ENCODE results near the gene COL5A3. TPM values are rescaled to one million over a fixed set of nuclear protein-coding genes. Genes with fewer than 3 reads are reported as not detected.

COL5A3 gene
- total and polyA plus RNA-seq, 12 donors = 0.61 to 26.2 (median 6.8) TPM

- H3K9me3 ChIP-seq (replicated peaks in 1 of 3) = no peaks in the 10 kb centered on the region
- peaks cover 19 to 29% of the 10 kb centered on the region in 2 donors for H3K4me1 ChIP-seq (replicated peaks in 1 of 2)
- TF ChIP-seq CTCF (IDR thresholded peaks at IDR 0.05) = no peak
- TF ChIP-seq POLR2A (IDR thresholded peaks at IDR 0.05) = no peak
- no peak overlapping the region for H3K27ac ChIP-seq
- intact Hi-C loops (cut with DNase I) = loop anchor here (5.0 to 10.0 kb wide), 4 partner anchors 60 to 318 kb away; partner anchors contain the start of genes EIF3G (in 1 of the 2), MRPL4 (in 1 of the 2) and P2RY11 (in 1 of the 2)
- peak overlapping the region in 2 of 4 donors; percentile 37 to 80 for H3K4me3 ChIP-seq
- H3K36me3 ChIP-seq (replicated peaks in 1 of 2) = no peaks in the 10 kb centered on the region
- H3K27me3 ChIP-seq = no peaks in the 10 kb centered on the region
- 15 to 18% (median 18%) methylated on average over 20 of the region's 20 CpGs for WGBS, 4 donors
- no peak for DNase-seq
Observed at GRCh38 chr19:9937001-9937411, 73.3 kb downstream of the COL5A3 start.

GRCh38 chr19:9936326-9937000 is 73.8 kb downstream of the COL5A3 start, which contains the start of gene OLFM2:
TSS of gene OLFM2 (minus strand) at chr19:9936515. CDS start at chr19:9936366, 149 bp downstream.
- H3K27ac ChIP-seq = peak within 1 kb of the TSS in 2 of 5 donors; percentile 44 to 61
- peak in 4 of 7 donors; percentile 52 to 66 (median 57) for DNase-seq
- H3K4me3 ChIP-seq = peak within 1 kb of the TSS in 2 of 4 donors; percentile 45 to 80
- no peaks in the 10 kb centered on the region for H3K27me3 ChIP-seq
- WGBS, 4 donors = 0 to 2% (median 1%) methylated on average over 11 to 49 of the region's 62 CpGs
- TF ChIP-seq POLR2A (IDR thresholded peaks at IDR 0.05) (no peak), CTCF (IDR thresholded peaks at IDR 0.05) (no peak)
- no peaks in the 10 kb centered on the region for H3K36me3 ChIP-seq (replicated peaks in 1 of 2)
- intact Hi-C loops (cut with DNase I) = loop anchor here (5.0 to 10.0 kb wide), 4 partner anchors 61 to 318 kb away; partner anchors contain the start of genes EIF3G (in 1 of the 2), MRPL4 (in 1 of the 2) and P2RY11 (in 1 of the 2)
- H3K9me3 ChIP-seq (replicated peaks in 1 of 3) = no peaks in the 10 kb centered on the region
- H3K4me1 ChIP-seq (replicated peaks in 1 of 2) = peaks cover 19 to 29% of the 10 kb centered on the region in 2 donors

GRCh38 chr19:9935506-9936325 is 74.6 kb downstream of the COL5A3 start:
- H3K9me3 ChIP-seq (replicated peaks in 1 of 3) = no peaks in the 10 kb centered on the region
- peak overlapping the region in 2 of 5 donors; percentile 44 to 61 for H3K27ac ChIP-seq
- no peaks in the 10 kb centered on the region for H3K27me3 ChIP-seq
- intact Hi-C loops (cut with DNase I) = loop anchor here (5.0 to 10.0 kb wide), 4 partner anchors 62 to 319 kb away; partner anchors contain the start of genes EIF3G (in 1 of the 2), MRPL4 (in 1 of the 2) and P2RY11 (in 1 of the 2)
- H3K36me3 ChIP-seq (replicated peaks in 1 of 2) = no peaks in the 10 kb centered on the region
- peak overlapping the region in 2 of 4 donors; percentile 45 to 80 for H3K4me3 ChIP-seq
- DNase-seq = peak in 2 of 7 donors; percentile 19 to 32
- no peak for TF ChIP-seq CTCF (IDR thresholded peaks at IDR 0.05)
- no peak for TF ChIP-seq POLR2A (IDR thresholded peaks at IDR 0.05)
- peaks cover 19 to 32% of the 10 kb centered on the region in 2 donors for H3K4me1 ChIP-seq (replicated peaks in 1 of 2)
- 1 to 4% (median 3%) methylated on average over 10 to 44 of the region's 44 CpGs for WGBS, 4 donors
